HUES6 (cell line): ENCODE measurements around the gene COLEC11.
"Not testable (repeated sequence)": the region's sequence is repeated elsewhere in the genome, so short reads cannot be mapped to it uniquely, and the experiment has no call there.

Source experiments
- H3K27ac ChIP-seq: 2 replicates; pipeline ENCODE4 v1.7.0; 2013; ENCODE audit warnings: low read depth, mild to moderate bottlenecking, low read length, inconsistent platforms
- H3K27me3 ChIP-seq: 2 replicates; pipeline ENCODE4 v1.6.1; 2013; ENCODE audit warnings: low read length; ENCODE audit not compliant: control insufficient read depth, insufficient read depth
- H3K36me3 ChIP-seq: 2 replicates; pipeline ENCODE4 v1.6.1; 2013; ENCODE audit warnings: low read length; ENCODE audit not compliant: control insufficient read depth, insufficient read depth
- H3K4me1 ChIP-seq: 2 replicates; pipeline ENCODE4 v1.6.1; 2013; ENCODE audit warnings: low read length; ENCODE audit not compliant: control insufficient read depth, insufficient read depth
- H3K4me3 ChIP-seq: 2 replicates; pipeline ENCODE4 v1.5.1; 2013; ENCODE audit warnings: low read depth, low read length
- H3K9ac ChIP-seq: one replicate; pipeline ENCODE4 v1.6.1; 2013; ENCODE audit warnings: mild to moderate bottlenecking, low read length
- H3K9me3 ChIP-seq: 2 replicates; pipeline ENCODE4 v1.6.1; 2013; ENCODE audit warnings: low read depth, low read length; ENCODE audit not compliant: control insufficient read depth, insufficient read depth

The COLEC11 gene

DNA sequence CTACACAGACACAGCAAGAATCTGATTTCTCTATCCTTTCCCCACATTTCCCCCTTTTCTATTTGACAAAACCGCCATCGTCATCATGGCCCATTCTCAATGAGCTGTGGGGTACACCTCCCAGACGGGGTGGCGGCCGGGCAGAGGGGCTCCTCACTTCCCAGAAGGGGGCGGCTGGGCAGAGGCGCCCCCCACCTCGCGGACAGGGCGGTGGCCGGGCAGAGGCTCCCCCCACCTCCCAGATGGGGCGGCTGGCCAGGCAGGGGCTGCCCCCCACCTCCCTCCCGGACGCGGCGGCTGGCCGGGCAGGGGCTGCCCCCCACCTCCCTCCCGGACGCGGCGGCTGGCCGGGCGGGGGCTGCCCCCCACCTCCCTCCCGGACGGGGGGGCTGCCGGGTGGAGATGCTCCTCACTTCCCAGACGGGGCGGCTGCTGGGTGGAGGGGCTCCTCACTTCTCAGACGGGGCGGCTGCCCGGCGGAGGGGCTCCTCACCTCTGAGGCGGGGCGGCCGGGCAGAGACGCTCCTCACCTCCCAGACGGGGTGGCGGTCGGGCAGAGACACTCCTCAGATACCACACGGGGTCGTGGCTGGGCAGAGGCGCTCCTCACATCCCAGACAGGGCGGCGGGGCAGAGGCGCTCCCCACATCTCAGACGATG, 20.8 kb downstream of the COLEC11 start:
- peaks cover 23% of the 10 kb centered on the region for H3K9me3 ChIP-seq
- not testable (repeated sequence) for H3K4me1 ChIP-seq, H3K27me3 ChIP-seq, H3K27ac ChIP-seq, H3K4me3 ChIP-seq, H3K36me3 ChIP-seq, H3K9ac ChIP-seq

DNA sequence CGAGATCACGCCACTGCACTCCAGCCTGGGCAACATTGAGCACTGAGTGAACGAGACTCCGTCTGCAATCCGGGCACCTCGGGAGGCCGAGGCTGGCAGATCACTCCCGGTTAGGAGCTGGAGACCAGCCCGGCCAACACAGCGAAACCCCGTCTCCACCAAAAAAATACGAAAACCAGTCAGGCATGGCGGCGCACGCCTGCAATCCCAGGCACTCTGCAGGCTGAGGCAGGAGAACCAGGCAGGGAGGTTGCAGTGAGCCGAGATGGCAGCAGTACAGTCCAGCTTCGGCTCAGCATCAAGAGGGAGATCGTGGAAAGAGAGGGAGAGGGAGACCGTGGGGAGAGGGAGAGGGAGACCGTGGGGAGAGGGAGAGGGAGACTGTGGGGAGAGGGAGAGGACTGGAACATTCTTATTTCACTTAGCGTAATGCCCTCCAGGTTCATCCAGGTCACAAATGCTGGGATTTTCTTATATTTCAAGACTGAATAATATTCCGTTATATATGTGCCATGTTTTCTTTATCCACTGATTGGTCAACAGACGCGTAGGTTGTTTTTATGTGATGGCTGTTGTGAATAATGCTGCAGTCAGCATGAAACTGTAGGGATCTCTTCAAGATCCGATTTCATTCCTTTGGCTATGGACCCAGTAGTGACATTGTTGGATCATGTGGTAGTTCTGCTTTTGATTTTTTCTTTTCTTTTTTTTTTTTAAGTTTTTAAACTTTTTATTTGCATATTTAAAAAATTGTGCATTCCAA, 21.7 kb downstream of the COLEC11 start:
- H3K4me3 ChIP-seq, H3K9ac ChIP-seq, H3K36me3 ChIP-seq, H3K27ac ChIP-seq, H3K4me1 ChIP-seq, H3K27me3 ChIP-seq: not testable (repeated sequence)
- peaks cover 23% of the 10 kb centered on the region for H3K9me3 ChIP-seq

DNA sequence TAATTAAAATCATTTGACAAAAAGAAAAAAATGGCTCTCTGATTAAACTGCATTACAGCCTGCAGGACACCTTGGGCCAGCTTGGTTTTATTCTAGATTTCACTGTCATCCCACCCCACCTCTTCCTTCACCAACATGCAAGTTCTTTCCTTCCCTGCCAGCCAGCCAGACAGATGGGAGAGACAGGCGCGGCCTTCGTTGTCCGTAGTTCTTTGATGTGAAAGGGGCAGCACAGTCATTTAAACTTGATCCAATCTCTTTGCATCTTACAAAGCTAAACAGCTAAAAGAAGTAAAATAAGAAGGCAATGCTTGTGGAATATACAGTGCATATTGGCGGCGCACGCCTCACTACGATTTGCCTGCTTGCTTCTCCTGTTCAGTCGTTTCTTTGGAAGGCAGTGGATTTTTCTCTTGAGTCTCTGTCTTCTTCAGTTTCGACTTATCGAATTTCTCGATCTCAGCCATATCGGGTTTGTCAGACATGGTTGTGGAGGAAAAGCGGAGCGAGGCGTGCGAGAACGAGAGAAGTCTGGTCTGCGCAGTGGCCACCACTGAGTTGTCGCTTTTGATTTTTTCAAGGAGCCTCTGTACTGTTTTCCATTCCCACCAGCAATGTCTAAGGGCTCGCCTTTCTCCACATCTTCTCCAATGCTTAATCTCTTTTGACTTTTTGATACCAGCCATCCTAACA, 22.4 kb downstream of the COLEC11 start:
- Histone ChIP-seq H3K27ac (no peak overlapping the region), H3K36me3 (no peaks in the 10 kb centered on the region), H3K4me1 (no peaks in the 10 kb centered on the region), H3K9ac (no peak overlapping the region), H3K27me3 (no peaks in the 10 kb centered on the region), H3K4me3 (no peak overlapping the region), H3K9me3 (peaks cover 23% of the 10 kb centered on the region)

DNA sequence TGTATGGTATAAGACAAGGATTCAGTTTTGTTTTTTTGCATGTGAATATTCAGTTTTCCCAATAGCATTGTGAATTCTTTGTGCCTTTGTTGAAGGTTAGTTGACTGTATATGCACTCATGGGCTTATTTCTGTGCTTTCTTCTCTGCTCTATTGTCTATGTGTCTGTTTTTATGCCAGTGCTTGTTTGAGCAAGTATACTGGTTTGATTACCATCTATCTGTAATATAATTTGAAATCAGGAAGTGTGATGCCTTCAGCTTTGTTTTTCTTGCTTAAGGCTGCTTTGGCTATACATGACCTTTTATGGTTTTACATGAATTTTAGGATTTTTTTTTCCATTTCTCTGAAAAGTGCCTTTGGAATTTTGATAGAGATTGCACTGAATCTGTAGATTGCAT, 23.5 kb downstream of the COLEC11 start:
- Histone ChIP-seq H3K4me3 (no peak overlapping the region), H3K9me3 (peaks cover 19% of the 10 kb centered on the region), H3K4me1 (no peaks in the 10 kb centered on the region), H3K36me3 (no peaks in the 10 kb centered on the region), H3K27ac (no peak overlapping the region), H3K9ac (no peak overlapping the region), H3K27me3 (no peaks in the 10 kb centered on the region)

DNA sequence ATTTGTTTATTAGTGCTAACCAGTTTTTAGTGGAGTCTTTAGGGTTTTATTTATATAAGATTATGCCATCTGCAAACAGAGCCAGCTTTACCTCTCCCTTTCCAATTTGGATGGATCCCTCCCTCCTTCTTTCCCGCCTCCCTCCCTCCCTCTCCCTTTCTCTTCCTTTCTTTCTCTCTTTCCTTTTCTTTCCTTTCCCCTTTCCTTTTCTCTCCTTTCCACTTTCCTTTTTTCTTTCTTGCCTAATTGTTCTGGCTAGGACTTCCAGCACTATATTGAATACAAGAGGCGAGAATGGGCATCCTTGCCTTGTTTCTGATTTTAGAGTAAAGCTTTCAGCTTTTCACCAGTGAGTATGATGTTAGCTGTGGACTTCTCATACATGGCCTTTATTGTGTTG, 24.1 kb downstream of the COLEC11 start:
- no peaks in the 10 kb centered on the region for H3K27me3 ChIP-seq
- no peak overlapping the region for H3K4me3 ChIP-seq
- peaks cover 15% of the 10 kb centered on the region for H3K9me3 ChIP-seq
- no peaks in the 10 kb centered on the region for H3K4me1 ChIP-seq
- H3K36me3 ChIP-seq: no peaks in the 10 kb centered on the region
- H3K27ac ChIP-seq: no peak overlapping the region
- H3K9ac ChIP-seq: no peak overlapping the region

DNA sequence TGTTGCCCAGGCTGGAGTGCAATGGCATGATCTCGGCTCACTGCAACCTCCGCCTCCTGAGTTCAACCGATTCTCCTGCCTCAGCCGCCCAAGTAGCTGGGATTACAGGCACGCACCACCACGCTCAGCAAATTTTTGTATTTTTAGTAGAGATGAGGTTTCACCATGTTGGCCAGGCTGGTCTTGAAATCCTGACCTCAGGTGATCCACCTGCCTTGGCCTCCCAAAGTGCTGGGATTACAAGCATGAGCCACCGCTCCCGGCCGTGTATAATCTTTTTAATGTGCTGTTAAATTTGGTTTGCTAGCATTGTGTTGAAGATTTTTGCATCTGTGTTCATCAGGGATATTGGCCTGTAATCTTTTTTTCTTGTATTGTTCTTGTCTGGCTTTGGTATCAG, 24.7 kb downstream of the COLEC11 start:
- not testable (repeated sequence) for H3K27me3 ChIP-seq, H3K9ac ChIP-seq, H3K27ac ChIP-seq, H3K4me3 ChIP-seq, H3K4me1 ChIP-seq, H3K36me3 ChIP-seq
- peaks cover 15% of the 10 kb centered on the region for H3K9me3 ChIP-seq

DNA sequence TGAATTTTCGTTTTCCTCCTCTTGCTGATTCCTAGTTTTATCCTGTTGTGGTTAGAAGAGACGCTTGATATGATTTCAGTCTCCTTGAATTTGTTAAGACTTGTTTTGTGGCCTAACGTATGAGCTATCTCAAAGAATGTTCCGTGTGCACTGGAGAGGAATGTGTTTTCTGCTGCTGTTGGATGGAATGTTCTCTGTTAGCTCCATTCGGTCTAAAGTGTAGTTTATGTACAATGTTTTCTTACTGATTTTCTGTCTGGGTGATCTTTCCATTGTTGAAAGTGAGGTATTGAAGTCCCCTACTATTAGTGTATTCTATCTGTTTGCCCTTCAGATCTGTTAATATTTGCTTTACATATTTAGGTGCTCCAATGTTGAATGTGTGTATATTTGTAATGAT, 25.9 kb downstream of the COLEC11 start:
- H3K4me1 ChIP-seq: no peaks in the 10 kb centered on the region
- H3K4me3 ChIP-seq: no peak overlapping the region
- no peaks in the 10 kb centered on the region for H3K36me3 ChIP-seq
- no peaks in the 10 kb centered on the region for H3K27me3 ChIP-seq
- H3K9me3 ChIP-seq: peaks cover 15% of the 10 kb centered on the region
- no peak overlapping the region for H3K27ac ChIP-seq
- H3K9ac ChIP-seq: no peak overlapping the region

DNA sequence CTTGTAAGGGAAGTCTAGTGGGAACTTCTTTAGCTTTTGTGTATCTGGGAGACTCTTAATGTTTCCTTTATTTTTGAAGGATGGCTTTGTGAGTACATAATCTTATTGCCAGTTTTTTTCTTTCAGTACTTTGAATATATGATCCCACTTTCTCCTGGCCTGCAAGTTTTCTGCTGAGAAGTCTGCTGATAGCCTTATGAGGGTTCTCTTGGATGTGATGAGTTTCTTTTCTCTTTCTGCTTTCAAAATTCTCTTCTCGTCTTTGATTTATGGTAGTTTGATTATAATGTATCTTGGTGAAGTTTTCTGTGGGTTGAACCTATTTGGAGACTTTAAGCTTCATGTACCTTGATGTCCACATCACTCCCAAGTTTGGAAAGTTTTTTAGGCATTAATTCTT, 28.1 kb downstream of the COLEC11 start:
- Histone ChIP-seq H3K4me1 (no peaks in the 10 kb centered on the region), H3K9me3 (peaks cover 3% of the 10 kb centered on the region; the same call in 1 of the 2 replicates), H3K27ac (no peak overlapping the region), H3K27me3 (no peaks in the 10 kb centered on the region), H3K9ac (no peak overlapping the region), H3K4me3 (no peak overlapping the region), H3K36me3 (no peaks in the 10 kb centered on the region)

DNA sequence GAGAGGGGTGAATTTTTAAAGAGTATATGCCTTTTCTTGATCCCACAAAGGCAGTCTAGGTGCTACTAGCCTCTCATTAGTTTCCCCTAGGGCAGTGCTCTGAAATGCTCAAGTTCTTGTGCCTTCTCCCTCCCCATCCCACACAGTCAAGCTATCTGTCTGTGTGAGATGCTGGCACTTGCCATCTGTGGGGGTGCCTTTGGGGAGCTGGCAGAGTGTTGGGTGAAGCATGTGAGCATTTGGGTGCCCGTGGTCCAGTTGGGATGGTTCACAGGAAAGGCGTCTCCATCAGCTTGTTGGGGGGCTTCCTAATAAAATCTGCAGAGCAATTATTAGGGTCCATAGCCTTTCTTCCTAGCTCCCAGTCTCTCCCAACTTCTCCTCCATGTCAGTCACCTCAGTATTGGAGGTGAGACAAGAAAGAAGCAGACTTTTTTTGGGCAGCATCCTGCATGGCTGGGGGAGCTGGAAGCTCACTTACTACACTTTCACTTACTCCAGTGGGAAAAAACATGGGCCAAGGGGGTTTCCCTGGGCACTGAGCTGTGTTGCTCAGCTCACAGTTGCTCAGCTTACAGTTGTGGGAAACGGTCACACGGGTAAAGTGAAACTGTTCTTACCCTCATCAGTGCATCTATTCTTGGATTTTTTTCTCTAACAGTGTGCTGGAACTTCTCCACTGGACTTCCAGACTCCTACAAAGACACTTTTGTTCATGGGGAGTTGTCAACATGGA, 29.3 kb downstream of the COLEC11 start:
- no peaks in the 10 kb centered on the region for H3K4me1 ChIP-seq
- no peaks in the 10 kb centered on the region for H3K27me3 ChIP-seq
- no peaks in the 10 kb centered on the region for H3K36me3 ChIP-seq
- no peak overlapping the region for H3K27ac ChIP-seq
- H3K4me3 ChIP-seq: no peak overlapping the region
- no peak overlapping the region for H3K9ac ChIP-seq
- H3K9me3 ChIP-seq: no peaks in the 10 kb centered on the region

DNA sequence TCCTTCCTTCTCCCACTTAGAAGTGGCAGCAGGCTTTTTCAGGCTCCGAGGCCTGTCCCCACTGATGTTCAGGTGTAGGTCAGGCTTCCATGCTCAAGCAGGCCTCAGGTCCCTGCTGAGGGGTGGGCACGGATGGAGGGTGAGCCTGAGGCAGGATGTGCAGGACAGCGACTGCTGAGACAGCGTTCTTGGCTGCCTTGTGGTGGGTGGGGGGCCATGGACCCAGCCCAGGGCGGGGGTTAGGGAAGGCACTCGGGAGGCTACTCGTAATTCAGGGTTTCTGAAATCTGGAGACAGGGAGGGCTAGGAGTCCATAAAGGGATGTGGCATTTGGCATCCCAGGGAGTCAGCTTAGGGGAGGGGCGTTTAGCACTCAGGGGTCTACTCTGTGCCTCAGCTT, 30.3 kb downstream of the COLEC11 start:
- Histone ChIP-seq H3K27ac (no peak overlapping the region), H3K4me3 (no peak overlapping the region), H3K36me3 (no peaks in the 10 kb centered on the region), H3K4me1 (no peaks in the 10 kb centered on the region), H3K9ac (no peak overlapping the region), H3K27me3 (no peaks in the 10 kb centered on the region), H3K9me3 (no peaks in the 10 kb centered on the region)
